NCI-H1694 (cell line): ENCODE measurements around the gene YPEL3.

ENCODE experiments used
- DNase-seq: peaks from one replicate; lab custom pipeline; 2025; lab: John Stamatoyannopoulos, UW

YPEL3 gene

DNA sequence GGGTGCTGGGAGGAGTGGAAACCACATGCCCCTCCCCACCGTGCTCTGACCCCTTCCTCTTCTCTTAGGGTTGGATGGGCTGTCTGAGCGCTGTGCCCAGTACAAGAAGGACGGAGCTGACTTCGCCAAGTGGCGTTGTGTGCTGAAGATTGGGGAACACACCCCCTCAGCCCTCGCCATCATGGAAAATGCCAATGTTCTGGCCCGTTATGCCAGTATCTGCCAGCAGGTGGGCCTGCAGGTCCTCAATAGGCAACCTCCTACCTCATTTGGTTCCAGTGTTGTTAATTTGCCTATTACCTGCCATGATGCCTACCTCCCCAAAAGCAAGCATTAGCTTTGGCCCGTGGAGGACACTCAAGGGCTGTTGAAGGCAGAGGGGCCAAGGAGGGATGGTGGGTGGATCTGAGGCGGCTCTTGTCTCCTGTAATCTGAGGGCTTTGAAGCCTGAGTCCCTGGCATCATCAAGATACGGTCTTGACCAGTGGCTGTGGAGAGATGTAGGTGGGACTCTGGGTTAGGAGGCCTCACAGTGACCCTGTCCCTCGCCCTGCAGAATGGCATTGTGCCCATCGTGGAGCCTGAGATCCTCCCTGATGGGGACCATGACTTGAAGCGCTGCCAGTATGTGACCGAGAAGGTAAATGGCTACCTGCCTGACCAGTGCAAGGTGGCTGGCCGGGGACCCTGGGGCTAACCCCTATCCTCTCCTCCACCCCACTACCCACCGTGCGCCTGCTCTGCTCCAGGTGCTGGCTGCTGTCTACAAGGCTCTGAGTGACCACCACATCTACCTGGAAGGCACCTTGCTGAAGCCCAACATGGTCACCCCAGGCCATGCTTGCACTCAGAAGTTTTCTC is 27.0 kb downstream of the YPEL3 start:
- no peak for DNase-seq

DNA sequence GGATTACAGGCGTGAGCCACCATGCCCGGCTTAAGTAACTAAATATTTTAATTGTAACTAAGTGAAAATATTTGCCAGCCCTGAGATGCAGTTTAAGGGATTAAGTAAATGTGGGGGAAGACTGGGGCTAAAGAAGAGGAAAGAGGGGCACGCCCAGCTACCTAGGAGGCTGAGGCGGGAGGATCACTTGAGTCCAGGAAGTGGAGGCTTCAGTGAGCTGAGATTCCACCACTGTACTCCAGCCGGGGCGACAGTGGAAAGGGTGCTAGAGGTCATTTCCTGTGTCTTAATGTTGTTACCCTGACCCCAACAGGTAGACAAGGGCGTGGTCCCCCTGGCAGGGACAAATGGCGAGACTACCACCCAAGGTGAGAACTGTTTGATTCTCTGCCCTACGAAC is 27.7 kb downstream of the YPEL3 start:
- no peak for DNase-seq

DNA sequence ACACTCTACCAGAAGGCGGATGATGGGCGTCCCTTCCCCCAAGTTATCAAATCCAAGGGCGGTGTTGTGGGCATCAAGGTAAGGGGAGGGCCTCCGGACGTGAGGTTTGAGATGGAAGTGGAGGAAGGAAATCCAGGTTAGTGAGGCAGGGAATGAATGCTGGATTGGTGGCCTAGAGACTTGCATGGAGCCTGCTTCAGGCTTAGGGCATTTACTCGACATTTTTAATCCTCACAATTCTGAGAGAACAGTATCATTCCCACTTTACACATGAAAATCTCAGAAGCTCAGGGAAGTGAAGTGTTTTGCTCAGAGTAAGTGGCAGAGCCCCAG is 28.5 kb downstream of the YPEL3 start:
- DNase-seq: no peak

DNA sequence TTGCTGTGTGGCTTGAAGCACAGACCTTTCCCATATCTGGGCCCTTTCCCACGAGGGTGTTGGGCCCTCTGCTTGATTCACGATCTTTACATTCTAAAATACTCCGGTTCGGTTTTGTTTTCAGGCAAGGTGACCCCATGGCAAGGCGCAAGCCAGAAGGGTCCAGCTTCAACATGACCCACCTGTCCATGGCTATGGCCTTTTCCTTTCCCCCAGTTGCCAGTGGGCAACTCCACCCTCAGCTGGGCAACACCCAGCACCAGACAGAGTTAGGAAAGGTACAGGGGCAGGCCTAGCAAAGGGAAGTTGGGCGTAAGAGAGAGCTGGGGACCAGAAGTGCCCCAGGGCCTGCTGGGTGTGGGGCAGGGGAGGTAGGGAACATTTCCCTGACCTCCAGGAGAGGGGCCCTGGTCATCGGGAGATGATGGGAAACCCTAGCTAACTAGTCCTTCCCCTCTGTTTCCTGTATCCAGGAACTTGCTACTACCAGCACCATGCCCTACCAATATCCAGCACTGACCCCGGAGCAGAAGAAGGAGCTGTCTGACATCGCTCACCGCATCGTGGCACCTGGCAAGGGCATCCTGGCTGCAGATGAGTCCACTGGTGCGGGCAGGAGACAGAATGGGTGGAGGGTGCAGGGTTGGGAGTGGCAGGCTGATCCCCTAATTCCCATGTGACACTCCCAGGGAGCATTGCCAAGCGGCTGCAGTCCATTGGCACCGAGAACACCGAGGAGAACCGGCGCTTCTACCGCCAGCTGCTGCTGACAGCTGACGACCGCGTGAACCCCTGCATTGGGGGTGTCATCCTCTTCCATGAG is 29.0 kb downstream of the YPEL3 start:
- no peak for DNase-seq

DNA sequence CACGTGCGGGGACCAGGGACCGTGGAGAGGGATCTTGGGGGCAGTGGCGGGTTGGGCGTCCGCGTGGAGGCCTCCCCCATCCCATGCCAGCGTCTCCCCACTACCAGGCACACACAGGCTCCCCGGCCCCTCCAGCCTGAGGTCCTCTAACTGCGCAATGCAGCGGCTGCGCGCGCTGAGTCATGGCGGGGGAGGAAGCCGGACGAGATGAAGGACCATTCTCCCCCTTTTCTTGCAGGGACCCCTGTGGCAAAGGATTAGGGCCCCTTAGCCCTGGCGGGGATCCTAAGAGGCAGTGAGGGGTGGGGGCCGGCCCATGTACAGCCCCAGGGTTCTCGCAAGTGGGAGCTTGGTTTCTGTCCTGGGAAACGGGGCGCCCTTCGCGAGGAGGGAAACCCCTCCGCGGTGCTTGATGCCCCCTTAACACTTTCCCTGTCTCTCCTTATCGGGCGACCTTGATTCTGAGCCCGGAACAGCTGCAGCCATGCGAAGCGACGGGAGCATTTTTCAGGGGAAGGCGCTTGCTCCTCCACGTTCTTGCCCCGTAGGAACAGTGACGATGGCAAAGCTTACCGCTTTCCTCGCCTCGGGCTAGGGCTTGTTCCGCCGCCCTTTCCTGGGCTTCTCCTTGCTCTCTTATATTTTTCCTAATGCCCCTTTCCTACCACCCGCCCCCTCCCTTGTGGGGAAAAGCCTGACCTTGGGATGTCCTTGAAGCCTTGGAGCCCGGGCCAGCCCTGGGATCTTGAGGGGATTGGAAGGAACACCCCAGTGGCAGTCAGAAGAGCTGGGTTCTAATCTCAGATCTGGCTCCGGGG is 29.9 kb downstream of the YPEL3 start:
- DNase-seq: no peak

DNA sequence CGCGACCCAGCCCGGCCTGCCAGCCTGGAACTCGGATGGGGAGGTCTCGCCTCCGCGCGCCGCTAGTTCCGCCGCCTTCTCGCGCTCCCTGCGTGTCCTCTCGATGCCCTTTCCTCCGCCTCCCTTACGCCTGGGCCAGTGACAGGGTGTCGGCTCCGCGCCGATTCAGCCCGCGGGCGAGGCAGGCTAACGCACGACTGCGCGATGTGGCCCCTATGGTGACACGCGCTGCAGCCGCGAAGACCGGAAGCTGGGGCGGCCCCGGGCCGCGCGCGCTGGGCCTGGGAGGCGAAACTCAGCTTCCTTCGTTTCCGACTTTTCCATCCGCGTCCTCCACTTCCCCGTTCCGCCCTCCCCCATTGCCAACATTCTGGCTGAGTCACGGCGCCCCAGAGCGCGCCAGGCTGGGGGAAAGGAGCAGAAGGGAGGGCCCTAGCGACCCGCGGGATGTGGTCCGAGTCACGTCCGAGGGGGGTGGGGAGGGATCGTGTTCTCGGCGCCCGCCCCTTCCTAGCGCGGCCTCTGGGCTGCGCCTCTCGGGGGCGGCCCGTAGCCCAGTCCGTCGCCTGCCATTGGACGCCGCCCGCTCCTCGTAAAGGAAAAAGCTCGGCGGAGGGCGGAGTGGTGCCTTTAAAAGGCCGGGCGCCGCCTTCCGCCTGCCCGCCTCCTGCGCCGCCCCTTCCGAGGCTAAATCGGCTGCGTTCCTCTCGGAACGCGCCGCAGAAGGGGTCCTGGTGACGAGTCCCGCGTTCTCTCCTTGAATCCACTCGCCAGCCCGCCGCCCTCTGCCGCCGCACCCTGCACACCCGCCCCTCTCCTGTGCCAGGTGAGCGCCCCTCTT is 30.7 kb downstream of the YPEL3 start, which contains the start of gene ALDOA:
ALDOA (plus strand) TSS at position 659 of the 841 bp plus-strand sequence. CDS start 1,138 bp downstream, outside the sequence.
- peak; percentile 73 for DNase-seq

DNA sequence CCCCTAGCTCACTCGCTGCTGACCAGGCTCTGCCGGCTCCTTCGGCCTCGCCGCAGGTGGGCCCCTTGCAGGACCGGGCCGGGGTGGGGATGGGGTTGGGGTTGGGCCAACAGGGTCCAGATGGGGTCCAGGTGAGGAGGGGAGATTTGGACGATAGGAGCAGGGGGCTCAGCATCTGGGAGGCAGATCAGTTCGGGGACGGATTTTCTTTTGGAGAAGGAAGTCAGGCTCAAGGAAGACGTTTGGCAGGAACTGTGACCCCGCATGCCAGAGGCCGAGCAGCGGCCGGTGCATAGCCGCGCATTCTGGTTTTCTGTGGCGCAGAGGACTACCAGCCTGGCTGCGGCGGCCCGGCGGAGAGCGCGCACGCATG is 31.3 kb downstream of the YPEL3 start:
- DNase-seq: no peak

DNA sequence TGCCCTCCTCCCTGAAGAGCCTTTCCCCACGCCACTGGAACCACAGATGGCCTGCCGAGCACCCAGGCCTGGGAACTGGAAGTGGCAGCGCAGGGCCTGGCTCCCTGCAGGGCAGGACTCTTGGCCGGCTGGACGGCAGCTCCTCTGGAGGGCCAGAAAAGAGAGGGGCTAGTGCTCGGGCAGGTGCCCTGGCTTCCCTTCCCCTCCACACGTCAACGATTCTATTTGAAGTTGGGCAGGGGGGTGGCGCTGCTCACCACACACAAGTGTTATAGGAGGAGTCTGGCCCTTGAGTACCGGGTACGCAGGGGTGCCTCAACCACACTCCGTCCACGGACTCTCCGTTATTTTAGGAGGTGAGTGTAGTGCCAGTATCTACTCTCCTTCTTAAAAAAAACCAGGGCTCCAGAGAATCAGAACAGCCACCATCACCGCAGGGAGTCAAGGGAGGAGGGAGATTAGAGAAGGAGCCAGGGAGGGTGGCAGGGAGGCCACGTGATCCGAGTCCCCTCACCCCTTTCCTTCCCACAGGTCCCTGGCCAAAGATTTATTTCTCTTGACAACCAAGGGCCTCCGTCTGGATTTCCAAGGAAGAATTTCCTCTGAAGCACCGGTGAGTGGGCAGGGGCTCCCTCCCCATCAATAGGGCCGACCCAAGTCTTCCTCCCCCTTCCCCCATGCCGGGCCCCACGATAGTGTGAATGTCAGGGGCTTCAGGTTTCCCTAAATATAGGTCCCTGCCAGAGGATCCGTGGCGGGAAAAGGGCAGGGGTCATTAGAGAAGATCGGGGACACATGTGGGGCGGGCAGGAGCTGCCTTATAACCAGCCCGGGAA is 31.9 kb downstream of the YPEL3 start:
- DNase-seq: peak; percentile 28

DNA sequence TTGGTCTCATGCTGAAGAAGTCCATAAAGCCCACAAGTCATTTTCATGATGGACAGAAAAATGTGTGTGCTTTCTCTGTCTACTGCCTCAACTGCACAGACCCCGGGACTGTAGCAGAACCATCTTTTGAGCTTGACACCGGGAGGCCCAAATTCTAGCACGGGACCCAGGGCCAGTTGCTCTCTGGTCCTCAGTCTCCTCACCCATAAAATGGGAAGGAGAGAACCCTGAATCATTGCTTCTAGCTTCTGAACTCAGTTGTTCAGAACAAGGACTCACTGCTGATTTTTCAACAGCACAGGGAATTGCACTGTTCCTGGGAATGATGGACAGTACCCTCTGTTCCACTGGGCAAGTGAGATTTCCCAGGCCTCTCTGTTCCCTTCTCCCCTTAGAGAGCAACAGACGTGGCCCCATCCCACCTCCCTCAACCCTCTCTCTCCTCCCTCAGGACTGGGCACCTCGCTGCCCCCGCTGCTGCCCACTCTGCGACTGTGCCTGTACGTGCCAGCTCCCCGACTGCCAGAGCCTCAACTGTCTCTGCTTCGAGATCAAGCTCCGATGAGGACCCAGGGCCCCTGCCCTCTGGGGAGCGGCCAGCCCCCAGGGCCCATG is 32.6 kb downstream of the YPEL3 start:
- DNase-seq: no peak

DNA sequence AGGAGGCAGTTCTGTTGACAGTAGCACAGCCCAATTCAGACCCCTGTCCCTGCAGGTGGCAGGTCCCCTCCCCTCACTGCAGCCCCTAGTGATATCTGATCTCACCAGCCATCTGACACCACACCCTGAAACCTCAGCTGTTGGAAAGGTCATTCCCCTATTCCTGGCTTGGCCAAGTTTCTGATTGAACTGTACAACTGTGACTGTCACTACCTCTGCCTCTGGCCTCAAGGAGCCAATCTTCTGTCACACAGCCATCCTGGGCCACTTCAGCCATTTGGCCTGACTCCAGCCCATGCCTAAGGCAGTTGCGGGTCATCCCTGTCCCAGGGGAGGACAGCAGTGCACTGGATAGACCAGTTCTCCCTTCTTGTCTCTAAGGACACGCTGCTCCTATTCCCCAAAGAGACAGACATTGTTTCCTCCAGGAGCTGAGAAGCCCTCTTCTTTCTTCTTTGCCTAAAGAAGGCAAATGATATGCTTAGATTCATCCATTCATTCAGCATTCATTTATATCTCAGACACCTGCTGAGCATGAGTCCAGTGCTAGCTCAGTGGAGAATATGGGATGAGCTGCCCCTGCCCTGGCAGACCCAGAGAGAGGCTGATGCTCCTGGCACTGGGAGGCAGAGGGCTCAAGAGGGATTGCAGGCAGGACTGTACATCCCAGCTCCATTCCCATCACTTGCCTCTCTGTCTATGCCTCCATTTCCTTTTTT is 35.0 kb downstream of the YPEL3 start:
- no peak for DNase-seq

DNA sequence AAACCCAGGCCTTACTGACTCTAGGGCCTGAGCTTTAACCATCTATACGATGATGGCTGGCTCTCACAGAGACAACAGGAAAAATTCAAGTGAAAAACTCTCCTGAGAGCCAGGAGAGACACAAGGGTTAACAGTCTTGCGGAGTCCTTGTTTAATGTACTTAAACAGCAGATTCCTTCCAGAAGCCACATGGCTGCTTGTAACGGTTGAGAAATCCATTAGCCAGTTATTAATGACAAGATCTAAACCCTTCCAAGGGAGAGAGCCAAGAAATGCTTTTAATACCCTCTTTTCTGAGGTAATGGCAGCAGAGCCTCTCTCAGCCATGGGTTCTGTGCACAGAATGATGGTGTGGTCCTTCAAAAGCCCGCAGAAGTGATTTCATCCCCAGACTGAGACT is 35.7 kb downstream of the YPEL3 start:
- DNase-seq: no peak

DNA sequence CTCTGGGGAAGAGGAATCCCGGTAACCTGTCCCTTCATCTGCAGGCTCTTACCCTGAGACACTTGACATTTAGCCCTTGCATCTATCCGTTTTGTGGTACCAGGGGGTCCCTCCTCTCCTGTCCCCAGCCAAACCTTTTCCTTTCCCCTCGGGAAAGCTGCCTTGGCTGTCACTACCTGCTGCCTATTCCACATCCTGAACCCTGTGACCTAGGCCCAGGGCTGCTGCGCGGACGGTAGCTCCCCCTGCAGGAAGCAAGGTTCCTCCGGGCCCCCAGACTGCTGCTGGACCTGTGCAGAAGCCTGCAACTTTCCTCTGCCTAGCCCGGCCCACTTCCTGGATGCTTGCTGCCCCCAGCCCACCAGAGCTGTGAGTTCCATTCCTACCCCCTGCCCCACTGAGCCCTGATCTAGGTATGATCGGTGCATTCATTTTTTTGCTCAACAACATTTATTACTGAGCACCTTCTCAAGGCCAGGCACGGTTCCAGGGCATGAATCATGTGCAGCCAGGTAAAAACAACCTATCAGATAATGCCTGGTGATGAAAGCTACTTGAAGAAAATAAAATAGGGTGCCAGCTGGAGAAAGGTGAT is 41.0 kb downstream of the YPEL3 start:
- no peak for DNase-seq

DNA sequence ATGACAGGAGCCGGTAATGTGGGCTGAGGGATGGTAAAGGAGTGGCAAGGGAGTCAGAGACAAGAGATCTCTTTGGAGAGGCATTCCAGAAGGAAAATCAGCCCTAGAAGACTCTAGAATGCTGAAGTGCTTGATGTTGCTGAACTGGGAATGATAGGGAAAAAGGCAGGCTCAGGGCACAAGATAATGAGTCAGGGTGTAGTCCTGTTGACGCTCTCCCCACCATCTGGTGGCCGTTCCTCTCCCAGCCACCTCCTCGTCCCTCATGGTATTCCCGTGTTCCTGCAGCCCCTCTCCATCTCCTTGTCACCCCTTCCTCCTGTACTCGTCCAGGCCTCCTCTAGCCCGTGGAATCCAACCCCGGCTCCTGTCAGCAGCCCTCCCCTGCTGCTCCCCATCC is 41.6 kb downstream of the YPEL3 start:
- DNase-seq: no peak

DNA sequence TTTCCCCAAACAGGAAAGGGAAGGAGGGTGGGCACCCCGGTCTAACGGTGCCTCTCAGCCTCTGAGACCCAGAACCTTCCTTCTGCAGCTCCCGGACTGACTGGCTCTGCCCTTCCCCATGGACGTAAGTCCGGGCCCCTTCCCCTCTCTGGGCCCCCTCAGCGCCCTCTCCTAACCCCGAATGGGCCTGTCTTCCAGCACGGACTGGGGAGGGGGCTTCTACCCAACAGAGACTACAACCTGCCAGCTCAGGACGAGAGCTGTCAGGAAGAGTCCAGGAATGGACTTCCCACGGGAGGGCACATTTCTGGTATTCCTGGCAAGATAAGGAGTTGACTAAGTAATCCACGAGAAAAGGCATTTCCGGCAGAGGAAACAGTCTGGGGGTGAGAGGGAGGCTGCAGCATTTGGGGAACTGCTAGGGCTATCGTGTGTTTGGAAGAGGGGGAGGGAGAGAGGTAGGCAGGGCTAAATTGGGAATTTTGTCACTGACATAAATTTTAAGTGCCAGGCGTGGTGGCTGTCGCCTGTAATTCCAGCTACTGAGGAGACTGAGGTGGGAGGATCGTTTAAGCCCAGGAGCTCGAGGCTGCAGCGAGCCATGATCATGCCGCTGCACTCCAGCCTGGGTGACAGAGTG is 42.5 kb downstream of the YPEL3 start:
- DNase-seq: no peak

DNA sequence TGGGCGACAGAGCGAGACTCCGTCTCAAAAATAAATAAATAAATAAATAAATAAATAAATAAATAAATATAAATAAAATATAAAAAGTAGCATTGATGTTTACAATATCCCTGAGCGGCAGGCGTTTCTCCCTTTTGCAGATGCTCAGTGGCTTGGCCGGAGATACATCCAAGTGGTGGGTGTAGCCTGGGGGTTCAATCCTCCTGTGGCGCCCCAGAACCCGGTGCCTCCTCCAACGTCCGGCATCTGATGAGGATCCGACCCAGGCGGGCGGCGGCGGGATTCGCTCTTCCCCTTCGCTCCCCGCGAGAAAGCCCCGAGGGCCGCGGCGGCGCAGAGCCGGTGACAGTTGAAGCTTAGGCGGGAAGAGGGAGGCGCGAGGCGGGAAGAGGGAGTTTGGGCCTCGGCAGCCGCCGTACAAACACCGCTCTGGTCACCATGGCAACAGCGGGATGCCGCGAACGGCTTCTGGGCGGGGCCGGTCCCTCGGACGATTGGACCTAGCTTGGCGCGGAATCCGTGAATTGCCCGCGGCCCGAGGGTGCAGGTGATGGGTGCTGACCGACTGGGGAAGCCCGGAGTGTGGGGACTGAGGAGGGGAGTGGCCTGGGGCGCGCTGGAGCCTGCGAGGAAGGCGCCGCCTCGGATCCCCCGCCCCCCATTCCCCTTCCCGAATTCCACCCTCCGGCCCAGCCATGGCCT is 43.2 kb downstream of the YPEL3 start:
- DNase-seq: peak; percentile 33

DNA sequence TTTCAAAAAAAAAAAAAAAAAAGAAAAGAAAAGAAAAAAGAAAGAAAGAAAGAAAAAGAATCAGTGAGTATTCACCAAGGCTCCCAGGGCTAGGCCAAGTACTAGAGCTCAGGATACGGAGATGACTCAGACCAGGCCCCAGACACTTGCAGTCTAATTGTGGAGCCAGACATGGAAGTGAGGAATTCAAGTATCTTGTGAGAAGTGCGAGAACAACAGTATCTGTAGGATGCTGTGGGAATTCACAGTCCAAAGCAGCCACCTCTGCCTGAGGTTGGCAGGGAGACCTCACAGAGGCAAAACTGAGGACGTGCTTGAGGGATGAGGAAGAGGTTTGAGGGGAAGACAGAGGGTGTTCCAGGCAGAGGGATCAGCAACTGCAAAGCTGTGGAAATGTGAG is 44.5 kb downstream of the YPEL3 start:
- no peak for DNase-seq

DNA sequence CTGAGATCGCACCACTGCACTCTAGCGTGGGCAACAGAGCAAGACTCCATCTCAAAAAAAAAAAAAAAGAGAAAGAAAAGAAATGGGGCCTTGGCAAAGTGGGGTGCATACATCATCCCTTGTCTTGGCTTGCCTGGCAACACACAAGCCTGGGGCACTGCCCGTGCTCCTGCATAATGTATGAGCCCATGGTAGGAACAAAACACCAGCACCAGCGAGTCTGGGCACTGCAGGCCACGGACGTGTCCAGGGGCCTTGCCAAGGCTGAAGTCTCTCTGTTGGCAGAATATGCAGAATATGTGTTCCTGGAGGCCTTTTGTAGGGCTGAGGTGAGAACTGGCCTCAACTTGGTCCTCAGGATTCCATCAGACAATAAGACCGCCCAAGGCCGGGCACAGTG is 46.1 kb downstream of the YPEL3 start:
- DNase-seq: no peak

DNA sequence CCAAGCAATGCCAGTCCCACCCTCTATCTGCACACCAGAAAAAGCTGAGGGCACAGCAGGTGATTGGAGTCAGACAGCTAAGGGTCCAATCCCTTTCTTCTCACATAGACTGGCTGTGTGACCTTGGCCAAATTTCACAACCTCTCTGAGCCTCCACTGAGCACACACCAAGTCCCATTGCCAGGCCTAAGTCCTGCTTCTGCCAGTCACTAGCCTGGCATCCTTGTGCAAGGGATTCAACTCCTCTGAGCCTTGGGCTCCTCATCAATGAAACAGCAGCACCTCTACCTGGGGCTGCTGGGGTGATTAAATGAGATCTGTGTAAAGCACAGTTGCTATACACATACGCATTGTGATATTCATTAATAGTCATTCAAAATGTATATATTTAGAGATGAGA is 49.4 kb downstream of the YPEL3 start:
- DNase-seq: no peak
